ENCODE data around the gene ERF. TPM values are rescaled to one million over a fixed set of nuclear protein-coding genes. Genes with fewer than 3 reads are reported as not detected.

Gene ERF
- total RNA-seq, 6 experiments from 2014 or later, result 74.7 to 87.8 (median 78.8) TPM

DNA sequence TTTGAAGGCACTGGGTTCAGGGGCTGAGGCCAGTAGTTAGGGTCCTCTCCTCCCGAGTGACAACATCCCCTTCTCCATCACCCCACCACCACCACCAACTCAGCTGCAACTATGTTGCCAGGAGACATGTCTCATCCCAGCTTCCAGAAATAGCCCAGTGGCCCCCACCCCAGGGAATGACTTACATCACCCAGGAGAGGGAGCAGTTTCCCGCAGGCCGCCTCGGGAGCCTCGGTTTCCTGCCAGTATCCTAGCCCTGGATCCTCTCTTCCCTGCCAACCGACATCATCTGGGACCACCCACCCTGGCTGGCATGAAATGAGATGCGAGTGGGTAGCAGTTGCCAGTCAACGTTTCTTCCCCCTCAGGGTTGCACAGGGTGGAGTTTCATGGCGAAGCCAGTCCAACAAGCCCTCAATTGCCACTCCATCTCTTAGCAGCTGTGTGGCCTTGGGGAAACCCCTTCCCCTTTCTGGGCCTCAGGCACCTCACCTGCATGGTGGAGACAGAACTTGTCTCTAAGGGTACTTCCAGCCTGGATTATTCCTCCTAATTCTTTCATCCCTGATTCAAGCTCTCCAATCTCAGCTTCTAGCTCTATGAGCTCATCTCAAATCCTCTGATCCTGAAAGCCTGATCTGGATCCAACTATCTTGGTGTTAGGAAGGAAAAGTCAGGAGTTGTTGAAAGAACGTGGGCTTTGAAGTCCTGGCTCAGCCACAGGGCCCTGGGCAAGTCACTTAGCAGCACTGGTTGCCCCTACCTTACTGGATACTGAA, 8.6 kb downstream of the ERF start:
- H3K4me1 Mint-ChIP-seq (ENCODE audit: low read depth), result peaks cover 51% of the 10 kb centered on the region
- H3K27ac Mint-ChIP-seq, result peak overlapping the region; percentile 88
- TF ChIP-seq, protein P1, sequence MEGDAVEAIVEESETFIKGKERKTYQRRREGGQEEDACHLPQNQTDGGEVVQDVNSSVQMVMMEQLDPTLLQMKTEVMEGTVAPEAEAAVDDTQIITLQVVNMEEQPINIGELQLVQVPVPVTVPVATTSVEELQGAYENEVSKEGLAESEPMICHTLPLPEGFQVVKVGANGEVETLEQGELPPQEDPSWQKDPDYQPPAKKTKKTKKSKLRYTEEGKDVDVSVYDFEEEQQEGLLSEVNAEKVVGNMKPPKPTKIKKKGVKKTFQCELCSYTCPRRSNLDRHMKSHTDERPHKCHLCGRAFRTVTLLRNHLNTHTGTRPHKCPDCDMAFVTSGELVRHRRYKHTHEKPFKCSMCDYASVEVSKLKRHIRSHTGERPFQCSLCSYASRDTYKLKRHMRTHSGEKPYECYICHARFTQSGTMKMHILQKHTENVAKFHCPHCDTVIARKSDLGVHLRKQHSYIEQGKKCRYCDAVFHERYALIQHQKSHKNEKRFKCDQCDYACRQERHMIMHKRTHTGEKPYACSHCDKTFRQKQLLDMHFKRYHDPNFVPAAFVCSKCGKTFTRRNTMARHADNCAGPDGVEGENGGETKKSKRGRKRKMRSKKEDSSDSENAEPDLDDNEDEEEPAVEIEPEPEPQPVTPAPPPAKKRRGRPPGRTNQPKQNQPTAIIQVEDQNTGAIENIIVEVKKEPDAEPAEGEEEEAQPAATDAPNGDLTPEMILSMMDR (IDR thresholded peaks at IDR 0.05), result peak; percentile 83
- H3K27me3 Mint-ChIP-seq (ENCODE audit: insufficient read depth), result peaks cover 15% of the 10 kb centered on the region
- peak; percentile 78 for DNase-seq
- peaks cover 4% of the 10 kb centered on the region; the same call in 1 of the 2 replicates for H3K36me3 Mint-ChIP-seq (ENCODE audit: low read depth)
- H3K4me3 Mint-ChIP-seq, result no peak overlapping the region
- no peaks in the 10 kb centered on the region for H3K9me3 Mint-ChIP-seq

- TF ChIP-seq, protein P1 (IDR thresholded peaks at IDR 0.05), result no peak
- Mint-ChIP-seq H3K4me1 (ENCODE audit: low read depth) (peaks cover 54% of the 10 kb centered on the region), H3K9me3 (no peaks in the 10 kb centered on the region), H3K27me3 (ENCODE audit: insufficient read depth) (peaks cover 16% of the 10 kb centered on the region), H3K4me3 (peak overlapping the region; percentile 96), H3K27ac (peak overlapping the region; percentile 88), H3K36me3 (ENCODE audit: low read depth) (peaks cover 8% of the 10 kb centered on the region)
- no peak for DNase-seq
Observed at GRCh38 chr19:42245231-42245630, 9.7 kb downstream of the ERF start.

DNA sequence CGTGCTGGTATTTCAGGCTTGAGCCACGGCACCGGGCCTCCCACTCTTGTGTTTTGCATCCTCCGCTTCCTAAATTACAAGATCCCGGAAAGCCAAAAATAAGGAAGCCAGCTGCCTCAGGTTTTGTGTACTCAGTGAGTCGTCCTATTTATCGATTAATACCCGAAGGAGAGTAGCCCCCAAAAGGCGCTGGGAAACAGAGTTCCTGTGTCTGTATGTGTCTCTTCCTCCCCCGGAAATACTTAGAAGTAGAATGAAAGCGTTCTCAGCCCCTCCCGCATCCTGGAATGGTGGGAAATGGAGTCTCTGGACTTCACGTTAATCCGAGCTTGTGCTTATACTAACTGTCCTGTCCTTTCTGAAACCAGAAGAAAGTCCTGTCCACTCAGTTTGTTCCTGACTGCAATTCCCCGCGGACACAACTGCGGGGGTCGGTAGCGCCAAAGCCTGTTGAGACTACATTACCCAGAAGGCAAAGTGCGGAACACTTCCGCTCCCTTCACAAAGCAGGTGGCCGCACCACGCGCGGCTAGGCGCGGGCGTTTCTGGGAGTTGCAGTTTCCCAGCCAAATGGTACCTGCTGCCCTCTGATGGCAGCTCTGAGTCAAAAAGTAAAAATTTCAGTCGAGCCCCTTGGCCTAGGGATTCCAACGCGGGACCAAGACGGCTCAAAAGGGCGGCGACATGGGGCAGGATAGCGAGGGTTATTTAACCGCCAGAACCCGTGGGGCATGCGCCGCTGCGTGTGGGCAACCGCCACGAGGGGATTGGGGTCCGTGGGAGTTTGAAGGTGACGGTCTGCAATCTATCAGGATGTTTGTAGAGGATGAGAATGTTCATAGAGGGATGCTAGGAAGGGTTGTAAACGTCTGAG, 10.3 kb downstream of the ERF start:
- H3K27ac Mint-ChIP-seq, result peak overlapping the region; percentile 88
- peaks cover 60% of the 10 kb centered on the region for H3K4me1 Mint-ChIP-seq (ENCODE audit: low read depth)
- TF ChIP-seq, protein P1 (IDR thresholded peaks at IDR 0.05), result peak; percentile 78
- peaks cover 16% of the 10 kb centered on the region for H3K27me3 Mint-ChIP-seq (ENCODE audit: insufficient read depth)
- H3K4me3 Mint-ChIP-seq, result peak overlapping the region; percentile 96
- no peaks in the 10 kb centered on the region for H3K9me3 Mint-ChIP-seq
- DNase-seq, result peak; percentile 92
- peaks cover 14% of the 10 kb centered on the region for H3K36me3 Mint-ChIP-seq (ENCODE audit: low read depth)

- TF ChIP-seq, protein P1 (IDR thresholded peaks at IDR 0.05), result no peak
- H3K27ac Mint-ChIP-seq, result peak within 1 kb of the TSS; percentile 90
- H3K4me3 Mint-ChIP-seq, result peak within 1 kb of the TSS; percentile 96
- H3K36me3 Mint-ChIP-seq (ENCODE audit: low read depth), result peaks cover 20% of the 10 kb centered on the region
- peaks cover 61% of the 10 kb centered on the region for H3K4me1 Mint-ChIP-seq (ENCODE audit: low read depth)
- H3K27me3 Mint-ChIP-seq (ENCODE audit: insufficient read depth), result peaks cover 16% of the 10 kb centered on the region
- no peaks in the 10 kb centered on the region for H3K9me3 Mint-ChIP-seq
- DNase-seq, result peak; percentile 99
Observed at GRCh38 chr19:42242512-42243409, 12.2 kb downstream of the ERF start, which contains the start of gene GSK3A. TSS of gene GSK3A (minus strand) at chr19:42242602. CDS start at chr19:42242465, 137 bp downstream.

- no peak for DNase-seq
- Mint-ChIP-seq H3K9me3 (no peaks in the 10 kb centered on the region), H3K27me3 (ENCODE audit: insufficient read depth) (peaks cover 16% of the 10 kb centered on the region), H3K4me3 (peak overlapping the region; percentile 95), H3K36me3 (ENCODE audit: low read depth) (peaks cover 20% of the 10 kb centered on the region), H3K27ac (peak overlapping the region; percentile 83), H3K4me1 (ENCODE audit: low read depth) (peaks cover 59% of the 10 kb centered on the region)
- TF ChIP-seq, protein P1 (IDR thresholded peaks at IDR 0.05), result no peak
Observed at GRCh38 chr19:42242069-42242511, 12.8 kb downstream of the ERF start.
